Stimulated activated CD8-positive, alpha-beta memory T cell treated with anti-CD3 and anti-CD28 coated beads, Interleukin-7, amount 100 ng/mL, for 48 hours (primary cell): Measurements from ENCODE around the gene JAKMIP2.
"Not testable (repeated sequence)": the region's sequence is repeated elsewhere in the genome, so short reads cannot be mapped to it uniquely, and the experiment has no call there.

ENCODE experiments used
- DNase-seq, 2 donors: peaks; one replicate each; pipeline ENCODE4 v3.0.0-alpha.2; 2020; ENCODE audit warnings: low read depth in 1 of 2; ENCODE audit errors: extremely low read depth in 1 of 2

Gene JAKMIP2

DNA sequence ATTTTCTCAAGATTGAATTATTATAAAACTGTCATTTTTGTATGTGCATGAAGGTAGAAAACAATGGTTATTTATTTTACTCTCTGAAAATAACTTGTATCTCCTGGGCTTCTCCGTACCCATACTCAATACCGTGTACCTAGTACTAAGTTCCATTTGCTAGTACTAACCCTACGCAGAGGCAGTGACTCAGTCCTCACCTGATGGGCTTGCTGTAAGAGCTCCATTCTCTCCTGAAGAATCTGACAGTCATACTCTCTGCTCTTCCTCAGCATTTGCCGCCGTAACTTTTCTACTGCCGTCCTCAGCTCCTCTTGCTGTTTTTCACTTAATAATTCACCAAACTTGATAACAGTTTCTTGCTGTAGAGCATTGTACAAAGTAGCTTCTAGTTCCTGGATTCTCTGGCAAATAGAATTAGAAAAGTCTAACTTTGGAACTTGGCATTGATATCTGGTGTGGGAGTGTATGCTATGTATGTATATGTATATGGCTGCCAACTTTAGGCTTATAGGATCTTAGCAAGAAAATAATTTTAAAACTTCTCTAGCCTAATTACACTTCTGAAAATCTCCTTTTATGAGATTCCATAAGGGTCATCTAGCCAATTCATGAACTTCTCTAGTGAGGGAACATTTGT, 164.7 kb downstream of the JAKMIP2 start:
- DNase-seq, result no peak

DNA sequence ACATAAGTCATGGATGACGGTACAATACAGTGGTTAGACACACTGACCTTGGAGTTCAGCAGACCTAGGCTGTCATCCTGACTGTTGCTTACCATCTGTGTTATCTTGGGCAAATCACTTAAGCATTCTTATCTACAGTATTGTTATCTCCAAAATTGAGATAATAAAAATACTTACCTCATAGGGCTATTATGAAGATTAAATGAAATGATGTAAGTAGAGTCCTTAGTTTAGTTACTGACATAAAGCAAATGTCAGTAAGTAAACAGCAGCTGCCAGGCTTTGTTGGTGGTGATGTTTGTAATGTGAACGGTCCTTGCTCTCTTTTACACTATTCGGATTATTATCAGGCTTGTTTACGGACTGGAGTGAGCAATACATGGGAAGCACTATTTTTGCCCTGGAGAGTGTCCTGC, 165.3 kb downstream of the JAKMIP2 start:
- DNase-seq, result no peak

DNA sequence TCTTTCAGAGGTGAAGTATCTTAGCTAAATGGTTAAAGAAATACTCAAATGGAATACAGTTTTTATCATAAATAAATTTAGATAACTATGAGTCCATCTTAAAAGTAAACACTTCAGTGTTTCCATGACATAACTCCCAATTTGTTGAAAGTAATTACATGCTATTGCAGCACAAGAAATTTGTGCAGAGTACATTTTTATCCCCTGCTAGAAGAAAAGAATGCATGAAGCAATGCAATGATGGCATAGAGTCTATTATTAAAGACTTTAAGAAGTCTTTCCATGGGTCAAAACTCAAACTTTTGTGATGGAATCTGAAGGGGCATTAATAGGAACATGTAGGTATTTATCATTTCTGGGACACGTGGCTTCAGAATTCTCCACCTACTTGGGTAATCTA, 166.1 kb downstream of the JAKMIP2 start:
- no peak for DNase-seq

DNA sequence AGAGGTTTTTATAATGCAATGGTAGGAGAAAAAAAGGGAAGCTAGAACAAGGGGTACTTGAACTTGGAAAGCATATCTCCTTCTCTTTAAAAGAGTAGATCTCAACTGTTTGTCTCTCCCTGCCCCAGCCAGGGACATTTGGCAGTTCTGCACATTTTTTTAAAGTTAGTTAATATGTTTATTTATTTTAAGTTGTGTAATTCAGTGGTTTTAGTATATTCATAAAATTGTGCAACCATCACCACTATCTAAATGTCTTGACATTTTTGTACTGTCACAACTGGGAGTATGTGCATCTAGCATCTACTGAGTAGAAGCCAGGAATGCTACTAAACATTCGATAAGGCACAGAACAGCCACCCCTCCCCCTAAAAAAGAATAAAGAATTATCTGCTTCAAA, 169.2 kb downstream of the JAKMIP2 start:
- no peak for DNase-seq

DNA sequence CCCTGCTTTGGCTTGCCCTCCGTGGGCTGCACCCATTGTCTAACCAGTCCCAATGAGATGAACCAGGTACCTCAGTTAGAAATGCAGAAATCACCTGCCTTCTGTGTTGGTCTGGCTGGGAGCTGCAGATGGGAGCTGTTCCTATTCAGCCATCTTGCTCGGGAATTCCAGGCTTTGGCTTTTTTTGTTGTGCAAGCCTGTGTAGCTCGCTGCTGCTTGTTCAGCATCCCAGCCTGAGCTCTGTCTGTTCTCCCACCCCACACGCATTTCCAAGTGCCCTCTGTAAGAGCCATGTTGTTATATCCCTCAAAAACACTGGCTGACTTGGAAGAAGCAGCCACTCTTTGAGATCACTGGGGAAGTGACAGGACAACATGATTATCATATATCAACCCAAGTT, 171.0 kb downstream of the JAKMIP2 start:
- no peak for DNase-seq

DNA sequence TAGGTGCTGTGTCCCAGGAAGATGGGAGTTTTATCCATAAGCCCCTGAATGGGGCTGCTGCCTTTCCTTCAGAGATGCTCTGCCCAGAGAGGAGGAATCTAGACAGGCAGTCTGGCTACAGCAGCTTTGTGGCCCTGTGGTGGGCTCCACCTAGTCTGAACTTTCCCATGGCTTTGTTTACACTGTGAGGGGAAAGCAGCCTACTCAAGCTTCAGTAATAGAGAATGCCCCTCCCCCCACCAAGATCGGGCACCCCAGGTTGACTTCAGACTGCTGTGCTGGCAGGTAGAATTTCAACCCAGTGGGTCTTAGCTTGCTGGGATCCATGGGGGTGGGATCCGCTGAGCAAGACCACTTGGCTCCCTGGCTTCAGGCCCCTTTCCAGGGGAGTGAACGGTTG, 171.7 kb downstream of the JAKMIP2 start:
- no peak for DNase-seq

DNA sequence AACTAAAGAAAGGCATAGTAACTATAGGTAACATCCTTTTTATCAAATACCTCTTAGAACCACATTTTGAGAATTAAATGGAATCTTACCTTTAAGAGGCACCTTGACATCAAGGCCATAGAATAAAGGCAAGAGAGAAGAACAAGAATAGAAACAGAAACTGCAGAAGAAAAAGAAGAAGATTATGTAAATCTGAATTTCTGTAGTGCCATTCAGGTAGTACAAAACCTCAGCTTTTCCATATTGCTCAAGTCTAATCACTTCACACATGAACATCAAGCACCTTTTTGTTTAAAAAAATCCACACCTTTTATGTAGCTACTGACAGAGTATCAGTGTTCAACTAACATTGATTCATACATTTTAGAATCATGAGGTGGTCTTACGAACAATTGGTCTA, 180.9 kb downstream of the JAKMIP2 start:
- DNase-seq, result no peak

DNA sequence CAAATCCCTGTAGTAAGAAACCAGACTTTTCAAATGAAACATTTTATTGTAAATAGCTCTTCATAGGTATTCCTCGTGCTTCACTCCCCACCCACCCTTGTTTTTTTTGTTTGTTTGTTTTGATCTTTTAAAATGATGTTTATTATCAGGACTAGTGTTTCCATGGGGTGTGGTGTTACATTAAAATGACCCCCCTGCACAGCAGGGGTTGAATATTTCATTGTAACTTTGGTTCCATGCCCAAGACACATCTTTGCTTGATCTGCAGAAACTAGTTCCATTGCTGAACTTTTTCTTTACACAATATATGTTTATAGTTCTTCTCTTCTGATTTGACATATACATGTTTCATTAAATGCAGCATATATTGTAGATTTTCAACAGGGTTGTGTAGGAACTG, 191.4 kb downstream of the JAKMIP2 start:
- DNase-seq, result no peak

DNA sequence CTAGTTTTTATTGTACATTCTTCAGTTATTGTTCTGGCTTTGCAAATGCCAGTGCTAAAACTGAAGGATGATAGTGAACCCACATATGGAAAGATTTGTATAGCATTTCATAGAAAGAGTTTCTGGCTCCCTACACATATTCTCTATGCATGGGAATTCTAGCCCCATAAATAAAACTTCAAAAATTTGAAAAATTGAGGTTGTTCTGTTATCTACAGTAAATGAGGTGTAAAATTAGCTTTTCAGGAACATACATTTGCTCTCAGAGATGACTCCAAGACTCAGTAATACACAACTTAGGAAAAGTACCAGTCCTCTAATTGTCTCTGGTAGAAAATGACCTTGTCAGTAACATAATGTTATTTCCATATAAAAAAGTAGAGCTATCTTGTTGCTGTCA, 192.4 kb downstream of the JAKMIP2 start:
- no peak for DNase-seq

DNA sequence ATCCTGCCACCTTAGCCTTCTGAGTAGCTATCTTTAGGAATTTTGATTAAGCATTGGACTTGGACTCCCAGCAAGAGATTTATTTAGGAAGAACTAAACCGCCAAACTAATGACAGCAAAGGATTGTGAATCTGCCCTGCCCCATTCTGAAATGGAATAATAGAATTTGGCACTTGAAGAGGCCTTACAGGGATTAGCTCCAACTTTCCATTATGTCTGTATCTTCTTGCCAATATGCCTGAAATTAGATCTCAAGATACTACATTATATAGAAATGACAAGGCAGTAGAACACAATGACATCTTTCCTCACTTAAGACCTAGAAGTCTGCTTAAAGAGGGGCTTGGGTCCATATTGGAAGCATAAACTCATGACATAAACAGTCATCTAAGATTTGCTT, 195.7 kb downstream of the JAKMIP2 start:
- DNase-seq, result no peak

DNA sequence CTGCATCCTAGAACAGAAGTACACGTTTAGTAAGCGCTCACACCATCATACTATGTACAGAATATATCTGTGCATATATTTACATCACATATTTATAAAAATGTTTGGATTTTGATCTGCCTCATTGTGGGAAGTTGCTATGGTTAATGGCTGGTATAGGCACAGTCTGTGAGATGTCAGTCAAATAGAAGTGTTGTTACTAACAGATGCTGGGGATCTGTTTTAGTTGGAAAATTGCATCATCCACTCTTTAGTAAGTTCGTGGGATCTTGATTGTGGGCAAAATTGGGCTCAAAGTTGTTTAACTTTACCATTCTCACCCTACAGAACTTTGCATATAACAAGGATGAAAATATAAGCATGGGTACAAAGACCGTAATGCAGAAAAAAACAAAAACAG, 196.3 kb downstream of the JAKMIP2 start:
- DNase-seq, result no peak

DNA sequence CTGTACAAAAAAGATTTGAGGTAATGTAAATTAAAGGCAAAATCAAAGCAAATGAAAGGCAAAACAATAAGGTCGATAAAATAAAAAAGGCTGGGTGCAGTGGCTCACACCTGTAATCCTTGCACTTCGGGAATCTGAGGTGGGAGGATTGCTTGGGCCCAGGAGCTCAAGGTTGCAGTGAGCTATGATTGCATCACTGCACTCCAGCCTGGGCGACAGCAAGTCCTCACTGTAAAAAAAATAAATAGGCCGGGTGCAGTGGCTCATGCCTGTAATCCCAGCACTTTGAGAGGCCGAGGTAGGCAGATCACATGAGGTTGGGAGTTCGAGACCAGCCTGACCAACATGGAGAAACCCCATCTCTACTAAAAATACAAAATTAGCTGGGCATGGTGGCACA, 200.3 kb downstream of the JAKMIP2 start:
- not testable (repeated sequence) for DNase-seq

DNA sequence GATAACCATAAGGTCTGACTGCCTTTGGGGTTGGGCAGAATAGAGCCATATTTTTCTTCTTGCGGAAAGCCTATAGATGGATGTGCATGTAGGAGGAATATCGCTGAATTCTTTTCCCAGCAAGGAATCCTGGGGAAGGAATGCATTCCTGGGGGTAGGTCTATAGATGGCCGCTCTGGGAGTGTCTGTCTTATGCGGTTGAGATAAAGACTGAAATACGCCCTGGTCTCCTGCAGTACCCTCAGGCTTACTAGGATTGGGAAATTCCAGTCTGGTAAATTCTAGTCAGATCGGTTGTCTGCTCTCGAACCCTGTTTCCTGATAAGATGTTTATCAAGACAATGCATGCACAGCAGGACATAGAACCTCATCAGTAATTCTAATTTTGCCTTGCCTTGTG, 202.1 kb downstream of the JAKMIP2 start:
- DNase-seq, result not testable (repeated sequence)

DNA sequence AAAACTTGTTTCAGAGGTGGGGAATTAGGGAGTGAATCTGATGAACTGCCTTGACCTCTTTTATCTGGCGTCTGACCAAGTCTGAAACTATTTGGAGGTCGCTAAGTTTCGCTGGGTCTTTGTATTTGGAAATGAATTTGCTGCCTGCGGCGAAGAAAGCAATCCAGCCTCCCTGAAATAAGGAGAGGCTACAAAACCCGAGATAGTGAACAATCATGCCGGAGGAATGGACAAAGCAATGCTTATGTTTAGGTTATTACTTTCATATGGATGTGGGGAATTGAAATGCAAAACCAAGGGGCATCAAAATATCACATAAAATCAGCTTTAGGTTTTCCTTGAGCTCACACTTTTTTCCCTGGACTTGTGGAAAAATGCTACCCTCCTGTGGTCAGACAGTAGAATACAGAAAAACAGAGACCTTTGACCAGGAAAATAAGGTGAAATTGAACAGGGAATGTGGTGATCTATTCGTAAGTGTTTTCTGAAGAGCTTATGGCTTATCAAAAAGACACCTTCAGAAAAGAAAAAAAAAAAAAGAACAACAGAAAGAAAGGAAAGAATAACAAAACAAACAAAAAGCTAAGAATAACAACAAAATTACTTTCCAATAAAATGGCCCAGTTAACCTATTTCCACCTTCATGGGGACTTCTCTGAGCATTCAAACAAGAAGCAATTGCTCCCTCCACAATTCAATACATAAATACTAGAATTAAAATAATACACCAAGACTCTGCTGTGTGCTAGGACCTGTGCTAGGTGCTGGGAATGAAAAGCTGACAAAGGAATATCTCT, 204.1 kb downstream of the JAKMIP2 start:
- DNase-seq, result no peak

DNA sequence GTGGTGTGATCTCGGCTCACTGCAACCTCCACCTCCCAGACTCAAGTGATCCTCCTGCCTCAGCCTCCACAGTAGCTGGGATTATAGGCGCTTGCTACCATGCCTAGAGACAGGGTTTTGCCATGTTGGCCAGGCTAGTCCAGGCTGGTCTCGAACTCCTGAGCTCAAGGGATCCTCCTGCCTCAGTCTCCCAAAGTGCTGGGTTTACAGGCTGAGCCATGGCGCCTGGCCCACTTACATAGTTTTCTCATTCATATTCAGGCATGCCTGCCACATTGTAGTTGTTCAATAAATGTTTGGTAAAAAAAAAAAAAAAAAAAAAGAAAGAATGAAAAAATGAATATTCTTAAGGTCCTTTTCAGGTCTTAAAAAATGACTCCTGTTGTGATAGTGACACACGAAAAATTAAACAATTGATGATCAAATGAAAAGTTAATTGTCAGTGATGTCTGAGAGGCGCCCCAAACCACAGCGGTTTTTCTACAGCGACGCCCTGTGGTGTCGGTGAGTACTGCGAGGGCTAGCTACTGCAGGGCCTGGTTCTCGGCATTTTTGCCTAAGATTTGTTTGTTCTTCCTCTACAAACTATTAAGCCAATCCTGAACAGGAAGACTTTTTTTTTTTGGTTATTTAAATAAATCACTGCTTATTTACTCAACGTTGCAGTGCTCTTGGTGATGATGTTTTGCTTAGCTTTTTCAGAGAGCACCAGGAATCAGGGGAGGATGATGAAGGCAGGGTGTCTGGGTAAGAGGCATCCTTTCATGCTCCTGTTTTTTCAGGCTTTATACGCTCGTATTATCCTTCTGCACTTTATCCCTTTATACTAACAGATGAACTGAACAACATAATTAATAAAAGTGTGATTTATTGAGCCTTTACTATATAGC, 205.6 kb downstream of the JAKMIP2 start:
- DNase-seq, result peak in 1 of 2 donors; percentile 1

DNA sequence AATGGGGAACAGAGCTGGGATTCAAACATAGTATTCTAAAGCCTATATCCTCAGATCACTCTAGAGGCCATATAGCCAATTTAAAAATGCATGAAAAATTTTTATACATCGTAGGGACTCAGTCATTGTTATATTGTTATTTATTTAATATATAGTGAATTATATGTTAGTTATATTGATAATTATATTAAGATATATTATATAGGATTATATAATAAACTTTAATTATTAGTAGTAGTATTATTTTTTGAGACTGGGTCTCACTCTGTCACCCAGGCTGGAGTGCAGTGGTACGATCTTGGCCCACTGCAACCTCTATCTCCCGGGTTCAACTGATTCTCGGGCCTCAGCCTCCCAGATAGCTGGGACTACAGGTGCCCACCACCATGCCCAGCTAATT, 206.9 kb downstream of the JAKMIP2 start:
- DNase-seq, result no peak

DNA sequence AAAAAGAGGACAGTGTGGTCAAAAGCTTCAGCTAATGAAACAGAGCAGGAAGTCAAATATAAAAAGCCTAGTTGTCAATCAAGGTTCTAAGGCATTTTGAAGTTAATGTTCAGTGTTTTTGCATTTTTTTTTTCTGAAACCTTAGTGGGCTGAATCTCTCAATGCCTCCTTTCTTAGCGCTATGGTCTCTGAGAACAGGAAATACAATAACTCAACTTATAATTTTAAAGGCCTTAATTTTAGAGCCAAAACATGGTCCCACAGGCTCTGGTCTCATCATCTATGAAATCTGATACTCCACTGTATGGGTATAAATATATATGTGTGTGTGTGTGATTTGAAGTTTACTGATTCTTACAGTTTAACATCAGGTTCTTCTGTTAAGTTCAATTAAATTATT, 209.3 kb downstream of the JAKMIP2 start:
- DNase-seq, result no peak

DNA sequence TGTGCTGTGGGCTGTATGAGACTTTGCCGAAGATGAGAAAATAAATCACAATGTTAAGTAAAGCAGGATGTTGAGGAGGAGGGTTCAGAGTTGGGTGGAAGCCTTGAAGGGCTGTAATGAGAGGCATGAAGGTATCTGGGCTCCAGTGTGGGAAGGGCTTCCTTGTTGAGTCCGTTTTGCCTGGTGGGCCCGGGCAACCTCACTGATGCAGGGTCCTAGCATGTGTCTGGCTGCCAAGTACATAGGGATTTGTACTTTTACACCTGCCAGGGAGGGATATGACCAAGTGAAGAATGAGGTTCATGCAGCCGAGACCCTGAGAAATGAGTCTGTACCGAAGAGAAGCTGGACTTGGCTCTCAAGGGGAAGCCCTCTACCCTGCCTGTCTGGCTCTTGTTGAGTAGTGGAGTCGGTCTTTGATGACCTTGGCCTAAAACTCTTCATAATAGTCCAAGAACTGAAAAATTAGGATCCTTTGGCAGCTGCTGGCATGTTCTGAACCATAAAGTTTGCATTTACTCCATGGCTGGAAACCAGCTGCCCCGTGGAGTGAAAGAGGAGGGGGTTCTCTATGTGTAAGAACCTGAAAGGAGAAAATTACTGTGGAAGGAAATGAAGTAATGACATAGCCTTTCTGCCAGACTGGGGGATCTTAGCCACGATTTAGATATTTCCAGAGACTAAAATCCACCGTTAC, 213.7 kb downstream of the JAKMIP2 start:
- DNase-seq, result no peak

DNA sequence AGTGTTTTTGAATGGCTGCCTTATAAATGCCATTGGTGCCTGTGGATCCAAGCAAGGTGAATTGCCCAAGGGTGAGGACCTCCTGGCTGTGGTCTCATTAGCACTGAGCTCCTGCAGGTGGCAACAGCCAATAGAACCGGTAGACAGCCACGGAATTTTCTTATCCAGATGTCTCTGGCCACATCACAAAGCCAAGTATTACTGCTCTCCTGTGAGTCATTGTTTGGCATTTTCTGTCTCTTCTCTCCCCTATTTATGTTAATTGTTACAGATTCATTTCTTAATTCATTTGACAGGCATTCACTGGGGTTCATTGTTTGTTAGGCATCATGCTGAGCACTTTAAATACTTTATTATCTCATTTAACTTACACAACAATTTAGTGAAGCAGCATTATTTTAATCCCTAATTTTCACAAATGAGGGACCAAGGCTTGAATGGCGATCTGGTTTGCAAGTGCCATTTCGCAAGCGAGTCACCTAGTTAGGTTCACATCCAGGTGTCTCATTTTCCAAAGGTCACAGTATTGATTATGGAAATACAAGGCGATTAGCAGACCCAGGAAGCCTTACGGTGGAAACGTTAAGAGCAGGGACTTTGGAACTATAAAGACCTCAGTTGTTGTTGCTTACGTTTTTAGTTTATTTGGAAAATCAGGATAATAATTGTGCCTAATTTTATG, 214.5 kb downstream of the JAKMIP2 start:
- no peak for DNase-seq

DNA sequence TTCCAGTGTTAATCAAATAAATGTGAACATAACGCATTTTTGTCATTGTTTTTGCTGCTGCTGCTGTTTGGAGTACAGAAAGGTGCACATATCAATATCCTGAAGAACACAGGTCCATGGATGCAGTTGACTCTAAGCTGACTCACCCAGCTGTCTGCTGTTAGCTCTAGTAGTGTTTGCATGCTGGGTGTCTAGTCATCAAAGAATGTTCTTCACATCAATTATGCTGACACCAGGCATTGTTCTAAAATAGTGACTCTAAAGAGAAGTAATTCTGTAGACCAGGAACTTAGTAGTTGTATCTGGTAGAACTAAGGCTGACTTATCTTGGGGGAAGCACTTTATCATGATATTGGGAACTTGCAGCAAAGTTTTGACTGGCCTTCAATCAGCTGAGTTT, 217.0 kb downstream of the JAKMIP2 start:
- no peak for DNase-seq

DNA sequence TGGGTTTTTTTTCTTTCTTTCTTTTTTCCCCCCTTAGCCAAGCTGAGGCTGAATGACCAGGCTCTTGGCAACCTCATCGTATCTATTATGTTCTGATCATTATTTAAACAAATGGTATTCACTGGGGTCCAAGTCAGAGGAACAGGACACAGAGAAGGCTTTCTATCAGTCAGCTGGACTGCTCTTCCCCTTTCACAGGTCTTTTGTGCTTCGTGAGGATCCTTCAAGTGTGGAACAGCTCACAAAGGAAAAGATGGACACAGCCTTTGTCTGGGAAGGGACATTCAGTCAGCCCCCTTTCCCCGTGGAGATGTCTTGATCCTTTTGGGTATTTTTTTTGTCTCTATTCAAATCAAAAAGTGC, 218.4 kb downstream of the JAKMIP2 start:
- DNase-seq, result no peak
